Measurements from ENCODE around the gene CNKSR2.

Gene CNKSR2

GRCh38 chrX:21661316-21661715 is 287.1 kb downstream of the CNKSR2 start:
- no peak overlapping the region for H3K27ac ChIP-seq
- DNase-seq (ENCODE audit: low read depth, low spot score): no peak

- H3K27ac ChIP-seq: no peak overlapping the region
- DNase-seq (ENCODE audit: low read depth, low spot score): no peak
Measured at GRCh38 chrX:21662761-21663160, 288.5 kb downstream of the CNKSR2 start.

- H3K27ac ChIP-seq: no peak overlapping the region
- no peak for DNase-seq (ENCODE audit: low read depth, low spot score)
Measured at GRCh38 chrX:21666252-21666651, 292.0 kb downstream of the CNKSR2 start.

- H3K27ac ChIP-seq: no peak overlapping the region
- no peak for DNase-seq (ENCODE audit: low read depth, low spot score)
Measured at GRCh38 chrX:21666679-21667078, 292.5 kb downstream of the CNKSR2 start.

GRCh38 chrX:21674430-21675186 is 300.4 kb downstream of the CNKSR2 start:
- H3K27ac ChIP-seq: no peak overlapping the region
- DNase-seq (ENCODE audit: low read depth, low spot score): no peak

GRCh38 chrX:21675931-21676330 is 301.7 kb downstream of the CNKSR2 start:
- DNase-seq (ENCODE audit: low read depth, low spot score): no peak
- no peak overlapping the region for H3K27ac ChIP-seq

- H3K27ac ChIP-seq: no peak overlapping the region
- DNase-seq (ENCODE audit: low read depth, low spot score): no peak
Measured at GRCh38 chrX:21678048-21678612, 303.9 kb downstream of the CNKSR2 start.

GRCh38 chrX:21683941-21684340 is 309.7 kb downstream of the CNKSR2 start:
- DNase-seq (ENCODE audit: low read depth, low spot score): no peak
- H3K27ac ChIP-seq: no peak overlapping the region

GRCh38 chrX:21691512-21692018 is 317.3 kb downstream of the CNKSR2 start:
- H3K27ac ChIP-seq: no peak overlapping the region
- DNase-seq (ENCODE audit: low read depth, low spot score): no peak

- no peak for DNase-seq (ENCODE audit: low read depth, low spot score)
- no peak overlapping the region for H3K27ac ChIP-seq
Measured at GRCh38 chrX:21698272-21698671, 324.1 kb downstream of the CNKSR2 start.

GRCh38 chrX:21699136-21699535 is 324.9 kb downstream of the CNKSR2 start:
- no peak overlapping the region for H3K27ac ChIP-seq
- no peak for DNase-seq (ENCODE audit: low read depth, low spot score)

GRCh38 chrX:21700275-21700674 is 326.1 kb downstream of the CNKSR2 start:
- no peak for DNase-seq (ENCODE audit: low read depth, low spot score)
- H3K27ac ChIP-seq: no peak overlapping the region

- no peak overlapping the region for H3K27ac ChIP-seq
- DNase-seq (ENCODE audit: low read depth, low spot score): no peak
Measured at GRCh38 chrX:21700967-21701366, 326.7 kb downstream of the CNKSR2 start.

- no peak overlapping the region for H3K27ac ChIP-seq
- DNase-seq (ENCODE audit: low read depth, low spot score): no peak
Measured at GRCh38 chrX:21702725-21703124, 328.5 kb downstream of the CNKSR2 start.
